IPS DF 6.9 (cell line): ENCODE measurements around the gene TFF2.

Experiments
- DNase-seq: peaks from one replicate; pipeline ENCODE4 v3.0.0-alpha.2; 2013; ENCODE audit warnings: low read depth, low spot score
- H3K27ac ChIP-seq: one replicate; pipeline ENCODE4 v1.5.1; 2013; ENCODE audit warnings: low read length, control low read depth
- H3K27me3 ChIP-seq: 2 replicates; pipeline ENCODE4 v1.6.1; 2013; ENCODE audit warnings: mild to moderate bottlenecking, low read length; ENCODE audit not compliant: control insufficient read depth, insufficient read depth
- H3K36me3 ChIP-seq: 2 replicates; pipeline ENCODE4 v1.6.1; 2013; ENCODE audit warnings: low read length; ENCODE audit not compliant: control insufficient read depth, insufficient read depth
- H3K4me1 ChIP-seq: 2 replicates; pipeline ENCODE4 v1.6.1; 2013; ENCODE audit warnings: low read length; ENCODE audit not compliant: control insufficient read depth, insufficient read depth
- H3K4me3 ChIP-seq: 2 replicates; pipeline ENCODE4 v1.5.1; 2013; ENCODE audit warnings: mild to moderate bottlenecking, low read length
- H3K9me3 ChIP-seq: 2 replicates; pipeline ENCODE4 v1.6.1; 2013; ENCODE audit warnings: low read length, inconsistent platforms; ENCODE audit not compliant: control insufficient read depth, insufficient read depth
- WGBS: extraction: QIAGEN DNeasy Blood & Tissue Kit; methylation state at CpG from one replicate; pipeline ENCODE4 v1.1.7; 2013; ENCODE audit warnings: mixed read lengths, missing lambda C conversion rate; ENCODE audit not compliant: insufficient read length, insufficient coverage; 5-methylcytosine and 5-hydroxymethylcytosine counted together

Gene TFF2

DNA sequence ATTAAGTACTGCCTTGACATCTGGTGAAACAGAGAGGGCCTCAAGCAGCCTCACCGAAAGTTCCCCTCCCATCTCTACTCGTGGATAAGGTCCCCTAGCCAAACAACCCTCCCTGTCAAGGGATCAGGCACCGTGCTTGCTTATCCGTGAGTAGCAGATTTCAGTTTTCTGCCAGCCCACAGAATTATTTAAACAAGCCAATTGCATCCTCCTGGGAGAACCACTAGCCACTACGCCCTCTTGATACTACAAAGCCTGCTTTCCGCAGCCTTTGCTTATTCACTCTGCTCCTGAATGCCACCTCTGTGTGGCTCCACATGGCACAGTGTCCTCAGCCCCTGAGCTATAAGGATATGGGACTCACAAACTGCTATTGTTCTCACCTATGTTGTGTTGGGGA lies 5.9 kb upstream of the TFF2 start:
- Histone ChIP-seq H3K27ac (no peak overlapping the region), H3K4me1 (no peaks in the 10 kb centered on the region), H3K36me3 (no peaks in the 10 kb centered on the region), H3K9me3 (no peaks in the 10 kb centered on the region), H3K27me3 (no peaks in the 10 kb centered on the region), H3K4me3 (no peak overlapping the region)
- no CpG with 5 or more reads among the region's 6 CpGs for WGBS
- no peak for DNase-seq

- Histone ChIP-seq H3K36me3 (no peaks in the 10 kb centered on the region), H3K4me1 (no peaks in the 10 kb centered on the region), H3K4me3 (no peak overlapping the region), H3K9me3 (no peaks in the 10 kb centered on the region), H3K27ac (no peak overlapping the region), H3K27me3 (no peaks in the 10 kb centered on the region)
- DNase-seq, result no peak
- no CpG with 5 or more reads among the region's 2 CpGs for WGBS
Measured at GRCh38 chr21:42356046-42356445, 5.3 kb upstream of the TFF2 start.

- whole genome bisulfite sequencing, result no CpG with 5 or more reads among the region's 5 CpGs
Measured at GRCh38 chr21:42353623-42354022, 2.8 kb upstream of the TFF2 start.

DNA sequence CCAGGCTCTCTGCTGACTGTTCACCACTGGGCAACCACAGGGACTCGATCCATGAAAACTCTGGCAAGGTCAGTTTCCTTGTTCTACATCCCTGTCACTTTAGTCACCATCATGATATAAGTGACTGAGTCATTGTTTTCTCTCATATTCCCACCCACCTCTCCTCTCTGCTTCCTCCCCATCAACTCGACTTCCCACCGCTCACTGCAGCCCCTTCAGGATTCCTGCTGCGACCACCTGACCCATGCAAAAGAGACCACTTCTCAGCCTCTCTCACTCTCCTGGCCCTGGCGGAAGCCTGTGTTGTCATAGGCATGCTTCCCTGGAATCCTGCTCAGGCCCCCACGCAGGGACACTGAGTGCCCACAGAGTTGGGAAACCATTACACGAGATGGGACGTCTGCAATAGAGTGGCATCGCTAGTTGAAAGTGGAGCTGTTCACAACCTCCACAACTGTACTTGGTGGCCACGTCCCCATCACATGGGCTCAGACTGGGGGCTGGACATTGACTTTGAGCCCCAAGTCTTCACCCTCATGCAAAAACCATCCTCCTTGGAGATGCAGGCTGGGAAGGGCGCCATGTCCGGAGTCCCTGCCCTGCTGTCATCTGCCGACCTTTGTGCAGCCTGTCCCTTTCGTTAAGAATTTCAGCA lies 1.8 kb upstream of the TFF2 start:
- Histone ChIP-seq H3K27ac (no peak overlapping the region), H3K4me1 (no peaks in the 10 kb centered on the region), H3K36me3 (no peaks in the 10 kb centered on the region), H3K27me3 (no peaks in the 10 kb centered on the region), H3K4me3 (no peak overlapping the region), H3K9me3 (no peaks in the 10 kb centered on the region)
- DNase-seq, result no peak
- no CpG with 5 or more reads among the region's 14 CpGs for WGBS

More at GRCh38 chr21:42353623-42354022, 2.8 kb upstream of the TFF2 start:
- no peak overlapping the region for H3K4me3 ChIP-seq
- H3K4me1 ChIP-seq, result no peaks in the 10 kb centered on the region
- H3K9me3 ChIP-seq, result no peaks in the 10 kb centered on the region
- H3K36me3 ChIP-seq, result no peaks in the 10 kb centered on the region
- H3K27ac ChIP-seq, result no peak overlapping the region
- no peaks in the 10 kb centered on the region for H3K27me3 ChIP-seq
- DNase-seq, result no peak

- H3K27ac ChIP-seq, result no peak overlapping the region
- no CpG with 5 or more reads among the region's 11 CpGs for WGBS
- no peak for DNase-seq
- H3K9me3 ChIP-seq, result no peaks in the 10 kb centered on the region
- no peaks in the 10 kb centered on the region for H3K4me1 ChIP-seq
- H3K27me3 ChIP-seq, result no peaks in the 10 kb centered on the region
- no peaks in the 10 kb centered on the region for H3K36me3 ChIP-seq
- no peak overlapping the region for H3K4me3 ChIP-seq
Measured at GRCh38 chr21:42351626-42352440, 1.0 kb upstream of the TFF2 start.

DNA sequence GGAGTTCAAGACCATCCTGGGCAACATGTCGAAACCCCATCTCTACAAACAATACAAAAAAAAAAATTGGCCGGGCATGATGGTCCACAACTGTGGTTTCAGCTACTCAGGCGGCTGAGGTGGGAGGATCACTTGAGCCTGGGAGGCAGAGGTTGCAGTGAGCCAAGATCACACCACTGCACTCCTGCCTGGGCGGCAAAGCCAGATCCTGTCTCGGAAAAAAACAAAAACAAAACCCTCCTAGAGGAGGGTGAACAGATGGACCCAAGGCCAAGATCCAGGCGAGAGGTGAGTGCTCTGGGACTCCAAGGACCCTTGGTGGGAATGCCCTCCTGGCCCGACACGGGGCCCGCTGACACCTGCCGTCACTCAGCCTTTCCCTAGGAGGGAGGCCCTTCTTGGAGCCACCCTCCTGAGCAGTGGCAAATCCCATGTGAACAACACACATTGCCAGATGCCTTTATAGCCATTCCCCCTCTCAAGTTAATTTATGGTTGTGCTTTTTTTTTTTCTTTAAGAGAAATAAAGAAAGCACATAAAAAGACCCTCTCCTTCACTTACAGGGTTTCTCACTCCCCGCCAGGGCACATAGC lies 380 bp downstream of the TFF2 start:
- Histone ChIP-seq H3K9me3 (no peaks in the 10 kb centered on the region), H3K27ac (no peak overlapping the region), H3K4me1 (no peaks in the 10 kb centered on the region), H3K36me3 (no peaks in the 10 kb centered on the region), H3K4me3 (no peak overlapping the region), H3K27me3 (no peaks in the 10 kb centered on the region)
- no CpG with 5 or more reads among the region's 11 CpGs for WGBS
- no peak for DNase-seq

DNA sequence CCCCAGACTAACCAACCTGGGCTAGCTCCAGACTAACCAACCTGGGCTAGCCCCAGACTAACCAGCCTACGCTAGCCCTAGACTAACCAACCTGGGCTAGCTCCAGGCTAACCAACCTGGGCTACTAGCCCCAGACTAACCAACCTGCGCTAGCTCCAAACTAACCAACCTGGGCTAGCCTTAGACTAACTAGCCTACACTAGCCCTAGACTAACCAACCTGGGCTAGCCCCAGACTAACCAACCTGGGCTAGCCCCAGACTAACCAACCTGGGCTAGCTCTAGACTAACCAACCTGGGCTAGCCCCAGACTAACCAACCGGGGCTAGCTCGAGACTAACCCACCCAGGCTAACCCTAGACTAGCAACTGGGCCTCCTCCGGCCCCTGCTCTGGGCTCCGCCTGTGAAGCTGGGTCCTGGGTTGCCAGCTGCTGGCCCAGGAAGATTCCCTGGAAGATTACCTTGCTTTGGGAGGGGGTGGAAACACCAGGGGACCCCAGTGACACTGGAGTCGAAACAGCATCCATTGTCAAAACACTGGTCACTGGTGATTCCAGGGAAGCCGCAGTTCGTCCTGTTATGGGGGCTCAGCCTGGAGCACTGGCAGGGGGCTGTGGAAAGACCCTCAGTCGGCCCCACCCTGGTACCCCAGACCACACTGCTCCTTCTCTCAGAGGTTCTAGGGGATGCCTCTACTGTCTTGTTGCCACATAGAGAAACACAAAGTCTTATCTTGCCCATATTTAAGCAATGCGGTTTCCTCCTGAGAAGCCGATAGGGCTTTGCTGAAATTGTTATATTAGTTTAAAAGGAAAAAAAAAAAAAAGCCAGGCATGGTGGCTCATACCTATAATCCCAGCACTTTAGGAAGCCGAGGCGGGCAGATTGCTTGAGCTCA lies 1.1 kb downstream of the TFF2 start:
- no peaks in the 10 kb centered on the region for H3K27me3 ChIP-seq
- H3K4me3 ChIP-seq, result no peak overlapping the region
- H3K9me3 ChIP-seq, result no peaks in the 10 kb centered on the region
- no peak overlapping the region for H3K27ac ChIP-seq
- no peaks in the 10 kb centered on the region for H3K4me1 ChIP-seq
- WGBS, result no CpG with 5 or more reads among the region's 14 CpGs
- DNase-seq, result no peak
- H3K36me3 ChIP-seq, result no peaks in the 10 kb centered on the region

GRCh38 chr21:42348762-42349161 lies 2.0 kb downstream of the TFF2 start:
- Histone ChIP-seq H3K36me3 (no peaks in the 10 kb centered on the region), H3K9me3 (no peaks in the 10 kb centered on the region), H3K27me3 (no peaks in the 10 kb centered on the region), H3K4me1 (no peaks in the 10 kb centered on the region), H3K27ac (no peak overlapping the region), H3K4me3 (no peak overlapping the region)
- no peak for DNase-seq
- no CpG with 5 or more reads among the region's 2 CpGs for WGBS

- H3K4me3 ChIP-seq, result no peak overlapping the region
- no peaks in the 10 kb centered on the region for H3K4me1 ChIP-seq
- H3K9me3 ChIP-seq, result no peaks in the 10 kb centered on the region
- no peaks in the 10 kb centered on the region for H3K27me3 ChIP-seq
- no CpG with 5 or more reads among the region's 30 CpGs for WGBS
- no peak for DNase-seq
- H3K36me3 ChIP-seq, result no peaks in the 10 kb centered on the region
- H3K27ac ChIP-seq, result no peak overlapping the region
Measured at GRCh38 chr21:42347601-42348327, 3.0 kb downstream of the TFF2 start.
